Keratinocyte (primary cell): ENCODE data around the gene CELSR3.

Source experiments
- EZH2 ChIP-seq: IDR thresholded peaks from one replicate; pipeline ENCODE4 v1.6.1; 2012; ENCODE audit warnings: inconsistent platforms, mild to moderate bottlenecking, low read length, moderate library complexity
- TF ChIP-seq, protein P1 (sequence below), 3 experiments: IDR thresholded peaks in 1 of 3; conservative IDR thresholded peaks in 1 of 3; optimal IDR thresholded peaks in 1 of 3; 2 replicates in 2 of 3; 3 replicates in 1 of 3; pipeline versions ENCODE3 to v1.5.1; 2011; ENCODE audit warnings: low read length in 3 of 3, mild to moderate bottlenecking in 3 of 3, moderate library complexity in 2 of 3, control low read depth in 1 of 3, inconsistent platforms in 1 of 3; ENCODE audit not compliant: insufficient read depth in 2 of 3; ENCODE audit errors: extremely low read depth in 1 of 3

DNA sequence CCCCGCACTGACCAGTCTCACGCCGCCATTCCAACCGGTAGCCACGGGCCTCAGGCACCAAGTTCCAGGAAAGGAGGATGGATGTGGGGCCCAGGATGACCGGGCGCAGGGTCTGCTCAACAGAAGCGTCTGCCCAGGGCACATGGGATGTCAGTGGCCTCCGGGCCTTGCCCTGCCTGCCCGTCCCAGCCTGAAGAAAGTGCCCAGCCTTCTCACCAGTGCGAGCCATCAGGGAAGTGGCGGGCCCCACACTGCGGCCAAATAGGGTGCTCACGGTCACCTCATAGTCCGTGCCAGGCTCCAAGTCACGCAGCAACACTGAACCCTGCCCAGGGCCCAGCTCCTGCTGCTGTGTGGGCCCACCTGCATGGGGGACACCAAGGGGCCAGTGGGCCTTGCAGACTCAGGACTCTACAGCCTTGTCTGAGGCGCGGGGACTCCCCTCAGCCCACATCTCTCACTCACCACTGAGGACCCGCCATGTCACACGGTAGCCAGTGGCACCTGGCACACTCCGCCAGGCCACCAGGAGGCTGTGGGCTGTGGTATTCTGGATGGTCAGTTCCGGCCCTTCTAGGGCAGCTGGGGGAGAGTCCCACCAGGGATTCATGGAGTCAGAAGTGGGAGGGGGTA lies 70.7 kb downstream of the CELSR3 start:
- TF ChIP-seq, protein P1, sequence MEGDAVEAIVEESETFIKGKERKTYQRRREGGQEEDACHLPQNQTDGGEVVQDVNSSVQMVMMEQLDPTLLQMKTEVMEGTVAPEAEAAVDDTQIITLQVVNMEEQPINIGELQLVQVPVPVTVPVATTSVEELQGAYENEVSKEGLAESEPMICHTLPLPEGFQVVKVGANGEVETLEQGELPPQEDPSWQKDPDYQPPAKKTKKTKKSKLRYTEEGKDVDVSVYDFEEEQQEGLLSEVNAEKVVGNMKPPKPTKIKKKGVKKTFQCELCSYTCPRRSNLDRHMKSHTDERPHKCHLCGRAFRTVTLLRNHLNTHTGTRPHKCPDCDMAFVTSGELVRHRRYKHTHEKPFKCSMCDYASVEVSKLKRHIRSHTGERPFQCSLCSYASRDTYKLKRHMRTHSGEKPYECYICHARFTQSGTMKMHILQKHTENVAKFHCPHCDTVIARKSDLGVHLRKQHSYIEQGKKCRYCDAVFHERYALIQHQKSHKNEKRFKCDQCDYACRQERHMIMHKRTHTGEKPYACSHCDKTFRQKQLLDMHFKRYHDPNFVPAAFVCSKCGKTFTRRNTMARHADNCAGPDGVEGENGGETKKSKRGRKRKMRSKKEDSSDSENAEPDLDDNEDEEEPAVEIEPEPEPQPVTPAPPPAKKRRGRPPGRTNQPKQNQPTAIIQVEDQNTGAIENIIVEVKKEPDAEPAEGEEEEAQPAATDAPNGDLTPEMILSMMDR (optimal IDR thresholded peaks at IDR 0.05 in 1 of 3, IDR thresholded peaks at IDR 0.05 in 1 of 3, conservative IDR thresholded peaks at IDR 0.05 in 1 of 3; ENCODE audit: extremely low read depth in 1 of 3, insufficient read depth in 2 of 3, low read length in 3 of 3), result no peak
- TF ChIP-seq EZH2, result no peak
